HL-60 (cell line): Measurements from ENCODE around the gene PRB2.

ENCODE experiments used
- CTCF ChIP-seq: IDR thresholded peaks from one replicate; pipeline ENCODE4 v1.5.1; 2011; ENCODE audit warnings: low read length, control low read depth, inconsistent platforms; ENCODE audit not compliant: insufficient read depth
- POLR2AphosphoS5 ChIP-seq: IDR thresholded peaks from 2 replicates; pipeline ENCODE4 v1.6.1; 2012; ENCODE audit warnings: low read depth
- REST ChIP-seq: IDR thresholded peaks from 2 replicates; pipeline ENCODE4 v1.6.1; 2012; ENCODE audit warnings: low read depth; ENCODE audit not compliant: insufficient replicate concordance
- SPI1 ChIP-seq: IDR thresholded peaks from 2 replicates; pipeline ENCODE4 v1.6.1; 2012; ENCODE audit warnings: low read depth, mild to moderate bottlenecking, borderline replicate concordance

DNA sequence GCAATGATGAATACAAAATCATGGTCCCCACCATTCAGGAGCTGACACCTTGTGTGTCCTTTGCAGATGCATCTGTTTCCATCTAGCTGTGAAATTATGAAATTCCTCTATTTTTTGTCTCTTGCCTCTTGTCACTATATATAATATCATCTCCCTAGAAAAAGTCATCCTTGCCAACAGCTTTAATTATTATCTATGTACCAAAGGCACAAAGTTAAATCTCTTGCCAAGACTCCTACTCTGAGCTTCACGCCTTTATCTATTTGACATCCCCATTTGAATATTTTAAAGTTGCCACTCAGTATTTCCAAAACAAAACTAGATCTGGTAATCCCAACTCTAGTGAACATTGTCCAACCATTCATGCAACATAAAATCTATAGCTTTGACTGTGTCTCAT, 32.0 kb upstream of the PRB2 start:
- TF ChIP-seq POLR2AphosphoS5 (no peak), CTCF (no peak), REST (no peak), SPI1 (no peak)
